Measurements from ENCODE around the gene OR51S1.
"Not testable (repeated sequence)": the region's sequence is repeated elsewhere in the genome, so short reads cannot be mapped to it uniquely, and the experiment has no call there.

The OR51S1 gene

GRCh38 chr11:4848908-4849532, at the start of gene OR51S1:
Gene OR51S1 (minus strand): TSS chr11:4849208. CDS start chr11:4849208, 0 bp downstream.
- DNase-seq, result no peak

- DNase-seq, result no peak
Observed at GRCh38 chr11:4891996-4892640, 43.1 kb upstream of the OR51S1 start.

DNA sequence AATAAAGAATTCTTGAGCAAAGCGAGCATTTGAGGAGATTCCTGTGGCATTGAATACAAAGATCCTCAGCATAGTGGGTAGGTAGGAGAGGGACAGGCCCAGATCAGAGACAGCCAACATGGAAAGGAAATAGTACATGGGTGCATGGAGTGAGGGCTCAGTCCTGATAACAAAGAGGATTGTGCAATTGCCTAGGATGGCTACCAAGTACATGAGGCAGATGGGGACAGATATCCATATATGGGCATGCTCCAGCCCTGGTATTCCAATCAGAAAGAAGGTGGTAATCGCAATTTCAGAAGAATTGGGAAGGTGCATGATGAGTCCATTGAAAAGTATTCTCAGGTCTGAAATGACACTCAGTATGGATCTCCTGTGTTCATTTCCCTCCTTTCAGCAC, 41.3 kb upstream of the OR51S1 start:
- DNase-seq, result no peak

GRCh38 chr11:4887591-4887990, 38.6 kb upstream of the OR51S1 start:
- DNase-seq, result no peak

- no peak for DNase-seq
Observed at GRCh38 chr11:4886186-4886585, 37.2 kb upstream of the OR51S1 start.

- DNase-seq, result no peak
Observed at GRCh38 chr11:4884361-4884760, 35.4 kb upstream of the OR51S1 start.

DNA sequence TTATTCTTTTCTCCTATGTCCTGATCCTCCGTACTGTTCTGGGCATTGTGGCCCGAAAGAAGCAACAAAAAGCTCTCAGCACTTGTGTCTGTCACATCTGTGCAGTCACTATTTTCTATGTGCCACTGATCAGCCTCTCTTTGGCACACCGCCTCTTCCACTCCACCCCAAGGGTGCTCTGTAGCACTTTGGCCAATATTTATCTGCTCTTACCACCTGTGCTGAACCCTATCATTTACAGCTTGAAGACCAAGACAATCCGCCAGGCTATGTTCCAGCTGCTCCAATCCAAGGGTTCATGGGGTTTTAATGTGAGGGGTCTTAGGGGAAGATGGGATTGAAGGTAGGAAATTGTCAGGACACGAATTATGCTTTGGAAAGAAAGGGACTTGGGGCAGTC, 33.5 kb upstream of the OR51S1 start:
- DNase-seq, result no peak

DNA sequence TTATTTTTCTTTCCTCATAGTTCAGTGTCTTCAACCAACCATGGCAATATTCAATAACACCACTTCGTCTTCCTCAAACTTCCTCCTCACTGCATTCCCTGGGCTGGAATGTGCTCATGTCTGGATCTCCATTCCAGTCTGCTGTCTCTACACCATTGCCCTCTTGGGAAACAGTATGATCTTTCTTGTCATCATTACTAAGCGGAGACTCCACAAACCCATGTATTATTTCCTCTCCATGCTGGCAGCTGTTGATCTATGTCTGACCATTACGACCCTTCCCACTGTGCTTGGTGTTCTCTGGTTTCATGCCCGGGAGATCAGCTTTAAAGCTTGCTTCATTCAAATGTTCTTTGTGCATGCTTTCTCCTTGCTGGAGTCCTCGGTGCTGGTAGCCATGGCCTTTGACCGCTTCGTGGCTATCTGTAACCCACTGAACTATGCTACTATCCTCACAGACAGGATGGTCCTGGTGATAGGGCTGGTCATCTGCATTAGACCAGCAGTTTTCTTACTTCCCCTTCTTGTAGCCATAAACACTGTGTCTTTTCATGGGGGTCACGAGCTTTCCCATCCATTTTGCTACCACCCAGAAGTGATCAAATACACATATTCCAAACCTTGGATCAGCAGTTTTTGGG, 33.0 kb upstream of the OR51S1 start, which contains the start of gene OR51T1:
TSS of gene OR51T1 (plus strand) at position 41 of the 641 bp plus-strand sequence. CDS start at position 41, 0 bp downstream.
- no peak for DNase-seq

- DNase-seq, result no peak
Observed at GRCh38 chr11:4881188-4881587, 32.2 kb upstream of the OR51S1 start.

DNA sequence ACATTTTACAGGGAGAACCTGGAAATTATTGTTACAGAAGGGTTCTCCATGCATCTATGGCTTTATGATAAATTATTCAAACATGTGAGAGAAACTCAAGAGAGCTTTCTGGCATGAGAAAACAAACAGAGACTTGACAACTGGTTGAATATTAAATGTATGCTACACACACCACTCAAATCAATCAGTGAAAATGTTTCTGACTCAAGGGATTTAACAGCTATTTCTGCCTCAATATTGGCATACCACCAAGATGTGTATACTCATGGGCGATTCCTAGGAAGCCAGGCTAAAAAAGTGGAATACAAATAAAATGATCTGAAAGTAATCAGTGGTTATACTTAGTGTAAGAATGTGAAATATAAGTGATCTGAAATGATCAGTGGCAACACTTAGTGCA, 16.8 kb upstream of the OR51S1 start:
- no peak for DNase-seq

DNA sequence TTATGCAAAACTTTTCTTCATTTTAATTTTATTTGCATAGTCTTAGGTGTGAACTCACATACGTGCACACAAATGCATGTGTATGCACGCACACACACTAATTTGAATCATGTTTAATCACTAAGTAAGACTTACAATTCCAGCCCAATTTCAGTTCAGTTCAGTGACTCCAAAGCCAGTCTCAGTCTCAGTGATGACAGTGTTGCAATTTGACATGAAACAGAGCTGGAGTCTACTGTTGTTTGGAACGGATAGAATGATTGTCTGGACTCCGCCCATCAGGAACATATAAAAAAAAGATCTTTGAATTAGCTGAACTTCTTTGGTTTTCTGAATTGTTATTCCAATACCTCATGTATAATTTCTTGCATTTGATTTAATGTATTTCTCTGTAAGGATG, 14.9 kb upstream of the OR51S1 start:
- no peak for DNase-seq

DNA sequence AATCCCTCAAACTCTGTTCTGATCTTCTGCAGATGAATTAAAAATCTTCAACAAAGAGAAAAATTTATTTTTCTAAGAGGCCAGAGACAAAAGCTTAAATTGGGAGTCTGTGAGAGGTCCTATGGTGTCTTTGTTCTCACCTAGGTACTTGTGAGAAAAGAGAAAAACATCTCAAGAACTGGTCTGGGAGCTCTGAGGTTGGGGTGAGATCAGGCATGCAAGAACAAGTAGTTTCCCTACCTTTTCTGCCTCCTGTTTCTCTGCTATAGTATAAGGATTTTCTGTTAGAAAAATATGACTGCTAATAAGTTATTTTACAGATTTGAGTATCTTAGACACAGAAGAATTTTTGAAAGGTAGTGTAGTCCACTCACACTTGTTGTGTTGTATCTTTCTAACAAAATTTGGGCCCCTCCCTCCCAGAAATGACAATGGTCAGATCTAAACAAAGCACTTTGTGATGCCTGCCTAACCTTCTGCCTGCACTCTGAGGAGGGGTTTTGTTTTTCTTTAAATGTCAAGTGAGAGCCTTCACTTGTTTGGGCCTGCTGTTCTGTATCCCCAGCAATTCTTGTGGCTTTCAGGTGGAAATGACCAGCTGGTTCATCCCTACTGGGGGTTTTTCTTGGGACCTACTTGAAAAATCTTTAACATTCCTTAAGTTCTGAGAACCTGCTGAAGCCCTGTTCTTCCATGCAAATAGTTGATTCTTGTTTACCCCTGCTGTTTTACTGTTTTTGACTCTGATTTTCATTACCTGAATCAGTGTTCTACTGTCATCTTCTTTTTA, 13.6 kb upstream of the OR51S1 start:
- DNase-seq, result no peak

DNA sequence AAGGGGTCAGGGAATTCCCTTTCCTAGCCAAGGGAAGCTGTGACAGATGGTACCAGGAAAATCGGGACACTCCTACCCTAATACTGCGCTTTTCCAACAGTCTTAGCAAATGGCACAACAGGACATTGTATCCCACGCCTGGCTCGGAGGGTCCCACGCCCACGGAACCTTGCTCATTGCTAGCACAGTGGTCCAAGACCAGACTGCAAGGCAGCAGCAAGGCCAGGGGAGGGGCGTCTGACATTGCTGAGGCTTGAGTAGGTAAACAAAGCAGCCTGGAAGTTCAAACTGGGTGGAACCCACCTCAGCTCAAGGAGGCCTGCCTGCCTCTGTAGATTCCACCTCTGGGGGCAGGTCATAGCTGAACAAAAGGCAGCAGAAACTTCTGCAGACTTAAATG, 5.3 kb upstream of the OR51S1 start:
- not testable (repeated sequence) for DNase-seq

- DNase-seq, result no peak
Observed at GRCh38 chr11:4851033-4851432, 2.0 kb upstream of the OR51S1 start.

- DNase-seq, result no peak
Observed at GRCh38 chr11:4839851-4840549, 9.0 kb downstream of the OR51S1 start.

DNA sequence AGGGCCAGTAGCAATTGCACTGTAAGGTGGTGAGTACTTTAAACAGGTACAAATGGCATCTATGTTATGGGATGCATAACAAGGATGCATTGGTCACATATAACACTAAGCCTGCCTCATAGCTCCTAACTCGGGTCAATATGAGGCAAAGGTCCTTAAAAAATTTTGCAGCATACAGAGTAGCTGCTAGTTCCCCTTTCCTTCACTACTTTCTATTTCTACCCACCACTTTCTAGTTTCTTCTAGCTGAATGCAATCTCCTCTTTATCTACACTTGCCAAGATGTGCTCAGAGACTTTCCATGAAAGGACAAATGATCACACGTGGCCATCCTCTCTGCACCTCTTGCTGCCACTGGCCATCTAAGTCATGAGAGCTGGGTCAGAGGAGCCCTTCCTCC, 18.1 kb downstream of the OR51S1 start:
- DNase-seq, result no peak

- no peak for DNase-seq
Observed at GRCh38 chr11:4830346-4830745, 18.7 kb downstream of the OR51S1 start.

DNA sequence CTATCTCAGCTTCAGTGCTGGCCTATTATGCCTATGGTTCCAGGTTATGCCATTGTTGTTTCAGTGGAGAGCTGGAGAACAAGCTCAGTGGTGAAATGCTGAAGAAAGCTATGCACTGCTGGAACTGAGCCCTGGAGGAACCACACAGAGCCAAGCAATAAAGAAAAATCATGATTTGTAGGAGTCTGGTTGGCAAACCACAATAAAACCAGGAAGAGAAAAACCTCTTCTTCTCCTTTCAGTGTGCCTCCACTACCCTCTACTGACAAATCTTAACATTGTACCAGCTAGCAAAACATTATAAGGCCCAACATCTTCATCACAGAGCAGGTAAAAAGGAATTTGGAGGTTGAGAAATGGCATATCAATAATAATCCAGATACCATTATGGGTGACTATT, 22.6 kb downstream of the OR51S1 start:
- no peak for DNase-seq

DNA sequence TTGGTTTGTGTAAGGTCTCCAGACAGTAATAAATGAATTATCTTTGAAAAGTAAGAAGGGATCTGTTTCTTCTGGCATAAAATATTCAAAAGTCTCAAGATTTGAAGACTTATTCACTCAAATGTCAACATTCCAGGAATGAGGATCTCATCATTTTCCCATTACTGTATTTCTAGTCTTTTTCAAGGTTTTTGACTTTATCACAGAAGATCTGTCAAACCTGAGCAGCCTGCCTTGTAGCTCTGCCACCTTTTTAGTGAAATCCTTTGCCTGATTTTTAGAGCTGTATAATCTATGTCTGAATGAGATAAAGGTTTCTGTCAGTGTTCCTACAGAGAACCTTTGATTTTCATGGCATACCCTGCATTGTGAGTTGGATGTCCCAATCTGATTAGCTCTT, 23.9 kb downstream of the OR51S1 start:
- DNase-seq, result no peak

GRCh38 chr11:4821021-4821420, 28.0 kb downstream of the OR51S1 start, which contains the start of gene OR51F2:
Gene OR51F2 (plus strand): TSS chr11:4821321. CDS start chr11:4821422, 101 bp downstream.
- no peak for DNase-seq

DNA sequence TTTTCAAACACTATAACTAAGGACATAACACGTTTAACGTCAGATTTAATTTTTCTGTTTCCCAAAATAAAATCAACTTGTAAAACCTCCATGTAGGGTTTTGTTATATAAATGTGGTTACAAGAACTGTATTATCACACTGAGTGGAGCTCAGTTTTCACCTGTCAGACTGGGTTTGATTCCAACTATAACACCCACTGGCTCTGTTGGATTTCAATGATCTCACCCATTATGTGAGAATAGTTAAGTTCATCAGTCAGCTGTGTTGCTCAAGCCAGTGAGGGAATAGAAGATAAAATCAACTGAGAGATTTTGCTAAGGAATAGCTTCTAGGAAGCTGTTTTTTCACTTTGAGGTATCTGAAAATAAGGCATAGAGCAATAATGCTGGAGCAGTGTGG, 39.8 kb downstream of the OR51S1 start:
- no peak for DNase-seq

DNA sequence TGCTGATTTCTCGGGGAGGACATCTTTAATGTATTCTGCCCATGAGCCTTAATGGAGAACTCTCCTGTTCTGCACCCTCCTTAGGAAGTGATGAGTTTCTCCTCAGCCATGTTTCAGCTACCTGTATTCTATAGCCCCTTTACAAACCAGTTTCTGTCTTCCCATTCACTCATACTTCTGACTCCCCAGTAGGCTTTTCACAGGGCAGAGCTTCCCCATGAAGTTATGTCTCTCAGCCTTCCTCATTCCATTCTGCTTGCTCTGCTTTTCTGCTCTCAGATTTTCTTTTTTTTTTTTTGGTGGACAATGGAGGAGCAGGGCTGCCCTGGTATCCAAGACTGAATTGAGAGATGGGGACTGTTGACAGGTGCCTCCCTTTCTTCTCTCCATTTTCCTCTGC, 40.5 kb downstream of the OR51S1 start:
- DNase-seq, result no peak

DNA sequence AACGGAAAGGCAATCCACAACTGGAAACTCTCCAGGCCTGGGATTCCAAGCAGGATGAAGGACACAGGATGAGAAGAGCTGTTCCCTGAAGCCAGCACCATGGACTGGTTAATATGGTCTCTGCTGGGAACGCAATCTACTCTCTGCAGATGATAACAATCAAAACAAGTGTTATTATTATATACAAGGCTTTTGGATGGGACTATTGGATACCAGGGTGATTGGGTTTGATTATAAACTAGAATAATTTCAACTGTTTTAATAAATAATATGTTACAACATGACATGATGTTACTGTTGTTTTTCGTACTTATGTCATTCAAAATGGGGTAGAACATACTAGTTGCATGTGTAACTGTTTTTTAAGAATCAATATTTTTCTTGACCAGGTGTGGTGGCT, 44.7 kb downstream of the OR51S1 start, which contains the start of gene OR52R1:
TSS of gene OR52R1 (minus strand) at position 101 of the 400 bp plus-strand sequence. CDS start at position 101, 0 bp downstream.
- no peak for DNase-seq

Data from activated CD4-positive, alpha-beta T cell treated with anti-CD3 and anti-CD28 coated beads, Interleukin-2, amount 50 U/mL, for 48 hours (primary cell).